ENCODE measurements around the gene SYNE2. TPM values are rescaled to one million over a fixed set of nuclear protein-coding genes. Genes with fewer than 3 reads are reported as not detected.
A peak's percentile ranks its signal among the peaks of the same experiment; 100 is the strongest.

SYNE2 gene
- total RNA-seq, 1 experiment from 2014 or later: 94.2 TPM

DNA sequence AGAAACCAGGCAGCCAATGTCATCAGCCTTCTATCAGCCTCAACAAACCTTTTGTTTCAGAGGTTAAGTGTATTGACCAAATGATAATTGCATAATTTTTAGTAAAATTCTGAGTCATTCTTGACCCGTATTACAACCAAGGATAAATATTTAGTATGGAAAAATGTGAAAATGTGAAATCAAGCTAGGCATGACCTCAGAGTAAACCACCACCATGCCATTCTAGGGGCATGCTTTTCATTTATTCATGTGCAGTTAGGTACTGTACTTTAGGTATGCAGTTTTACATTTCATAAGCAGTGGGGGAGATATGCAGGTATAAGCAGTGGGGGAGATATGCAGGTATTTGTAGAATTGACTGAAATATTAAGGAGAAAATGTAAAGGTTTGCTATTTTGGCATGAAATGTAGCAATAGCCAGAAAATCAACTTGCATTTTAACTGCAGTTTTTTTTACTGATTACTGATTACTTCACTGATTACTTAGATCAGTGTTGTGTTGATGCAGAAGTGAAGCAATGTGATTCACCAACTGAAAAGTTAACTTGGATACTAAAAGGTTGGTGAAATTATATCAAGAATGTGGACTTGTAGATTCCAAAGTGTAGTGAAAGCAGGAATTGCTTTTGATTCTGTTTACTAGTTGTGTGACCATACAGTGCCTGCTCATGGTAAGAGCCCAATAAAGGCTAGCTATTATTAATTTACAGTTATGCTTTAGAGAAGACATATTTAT is 257.2 kb downstream of the SYNE2 start:
- intact Hi-C loops (cut with micrococcal nuclease; ENCODE audit: unreplicated experiment): no loop called here
- no TSS peak for BruUV-seq (replicated peaks)
- Histone ChIP-seq H3K27ac (peak overlapping the region; percentile 54), H3K9me3 (ENCODE audit: insufficient read depth, low read depth) (no peaks in the 10 kb centered on the region), H3K4me3 (no peak overlapping the region), H3K4me1 (replicated peaks; ENCODE audit: insufficient read depth) (peaks cover 20% of the 10 kb centered on the region), H3K4me2 (no peak overlapping the region), H3K36me3 (ENCODE audit: low read depth) (no peaks in the 10 kb centered on the region; the same call in 1 of the 2 replicates), H3K79me2 (ENCODE audit: low read depth) (no peaks in the 10 kb centered on the region), H3F3A (ENCODE audit: insufficient read depth, low read depth) (peaks cover 11% of the 10 kb centered on the region; the same call in 1 of the 2 replicates), H4K20me1 (ENCODE audit: insufficient read depth) (no peaks in the 10 kb centered on the region), H3K27me3 (ENCODE audit: insufficient read depth, low read depth) (no peaks in the 10 kb centered on the region), H2AFZ (no peak overlapping the region), H3K9me2 (ENCODE audit: insufficient read depth) (no peaks in the 10 kb centered on the region)
- no peak for TF ChIP-seq EZH2 (IDR thresholded peaks at IDR 0.05; ENCODE audit: low read depth)
- TF ChIP-seq, protein P1, sequence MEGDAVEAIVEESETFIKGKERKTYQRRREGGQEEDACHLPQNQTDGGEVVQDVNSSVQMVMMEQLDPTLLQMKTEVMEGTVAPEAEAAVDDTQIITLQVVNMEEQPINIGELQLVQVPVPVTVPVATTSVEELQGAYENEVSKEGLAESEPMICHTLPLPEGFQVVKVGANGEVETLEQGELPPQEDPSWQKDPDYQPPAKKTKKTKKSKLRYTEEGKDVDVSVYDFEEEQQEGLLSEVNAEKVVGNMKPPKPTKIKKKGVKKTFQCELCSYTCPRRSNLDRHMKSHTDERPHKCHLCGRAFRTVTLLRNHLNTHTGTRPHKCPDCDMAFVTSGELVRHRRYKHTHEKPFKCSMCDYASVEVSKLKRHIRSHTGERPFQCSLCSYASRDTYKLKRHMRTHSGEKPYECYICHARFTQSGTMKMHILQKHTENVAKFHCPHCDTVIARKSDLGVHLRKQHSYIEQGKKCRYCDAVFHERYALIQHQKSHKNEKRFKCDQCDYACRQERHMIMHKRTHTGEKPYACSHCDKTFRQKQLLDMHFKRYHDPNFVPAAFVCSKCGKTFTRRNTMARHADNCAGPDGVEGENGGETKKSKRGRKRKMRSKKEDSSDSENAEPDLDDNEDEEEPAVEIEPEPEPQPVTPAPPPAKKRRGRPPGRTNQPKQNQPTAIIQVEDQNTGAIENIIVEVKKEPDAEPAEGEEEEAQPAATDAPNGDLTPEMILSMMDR (conservative IDR thresholded peaks at IDR 0.05): no peak
- DNase-seq: peak in 1 of 2 experiments; percentile 78
- ChIA-PET CTCF (no interaction called here), POLR2A (ENCODE audit: unreplicated experiment) (interaction anchor here (0.7 kb wide), 1 partner anchor 277 kb away, joined by 21 read pairs; no protein-coding TSS in a partner anchor)

DNA sequence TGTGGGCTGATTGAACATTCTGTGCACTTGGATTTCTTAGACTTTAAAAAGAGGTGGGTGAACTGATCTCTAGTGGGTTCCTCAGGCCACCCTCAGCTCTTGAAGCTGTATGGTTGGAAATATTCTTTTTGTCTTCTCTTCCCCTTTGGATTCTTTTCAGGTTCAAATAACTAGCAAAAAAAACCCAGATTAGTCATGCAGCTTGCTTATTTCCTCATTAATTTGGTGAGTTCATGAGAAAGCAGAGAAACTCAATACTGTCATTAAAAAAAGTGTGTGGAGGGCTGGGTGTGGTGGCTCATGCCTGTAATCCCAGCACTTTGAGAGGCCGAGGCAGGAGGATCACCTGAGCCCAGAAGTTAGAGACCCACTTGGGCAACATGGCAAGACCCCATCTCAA is 258.0 kb downstream of the SYNE2 start:
- no peaks in the 10 kb centered on the region for H3K9me3 ChIP-seq (ENCODE audit: insufficient read depth, low read depth)
- no peaks in the 10 kb centered on the region for H3K27me3 ChIP-seq (ENCODE audit: insufficient read depth, low read depth)
- H3K4me1 ChIP-seq (replicated peaks; ENCODE audit: insufficient read depth): peaks cover 20% of the 10 kb centered on the region
- peak overlapping the region; percentile 54; the same call in 1 of the 2 replicates for H3K27ac ChIP-seq
- DNase-seq: peak in 1 of 2 experiments; percentile 64
- H3F3A ChIP-seq (ENCODE audit: insufficient read depth, low read depth): peaks cover 11% of the 10 kb centered on the region; the same call in 1 of the 2 replicates
- no peaks in the 10 kb centered on the region for H3K9me2 ChIP-seq (ENCODE audit: insufficient read depth)
- no peaks in the 10 kb centered on the region for H3K79me2 ChIP-seq (ENCODE audit: low read depth)
- no peak for TF ChIP-seq EZH2 (IDR thresholded peaks at IDR 0.05; ENCODE audit: low read depth)
- TF ChIP-seq, protein P1 (conservative IDR thresholded peaks at IDR 0.05): no peak
- no peak overlapping the region for H3K4me2 ChIP-seq
- CTCF ChIA-PET: interaction anchor here (0.7 kb wide), 1 partner anchor 183 kb away, joined by 5 read pairs; no protein-coding TSS in a partner anchor
- H3K4me3 ChIP-seq: no peak overlapping the region
- POLR2A ChIA-PET (ENCODE audit: unreplicated experiment): no interaction called here
- no TSS peak for BruUV-seq (replicated peaks)
- intact Hi-C loops (cut with micrococcal nuclease; ENCODE audit: unreplicated experiment): no loop called here
- H2AFZ ChIP-seq: no peak overlapping the region
- H3K36me3 ChIP-seq (ENCODE audit: low read depth): no peaks in the 10 kb centered on the region; the same call in 1 of the 2 replicates
- H4K20me1 ChIP-seq (ENCODE audit: insufficient read depth): no peaks in the 10 kb centered on the region

DNA sequence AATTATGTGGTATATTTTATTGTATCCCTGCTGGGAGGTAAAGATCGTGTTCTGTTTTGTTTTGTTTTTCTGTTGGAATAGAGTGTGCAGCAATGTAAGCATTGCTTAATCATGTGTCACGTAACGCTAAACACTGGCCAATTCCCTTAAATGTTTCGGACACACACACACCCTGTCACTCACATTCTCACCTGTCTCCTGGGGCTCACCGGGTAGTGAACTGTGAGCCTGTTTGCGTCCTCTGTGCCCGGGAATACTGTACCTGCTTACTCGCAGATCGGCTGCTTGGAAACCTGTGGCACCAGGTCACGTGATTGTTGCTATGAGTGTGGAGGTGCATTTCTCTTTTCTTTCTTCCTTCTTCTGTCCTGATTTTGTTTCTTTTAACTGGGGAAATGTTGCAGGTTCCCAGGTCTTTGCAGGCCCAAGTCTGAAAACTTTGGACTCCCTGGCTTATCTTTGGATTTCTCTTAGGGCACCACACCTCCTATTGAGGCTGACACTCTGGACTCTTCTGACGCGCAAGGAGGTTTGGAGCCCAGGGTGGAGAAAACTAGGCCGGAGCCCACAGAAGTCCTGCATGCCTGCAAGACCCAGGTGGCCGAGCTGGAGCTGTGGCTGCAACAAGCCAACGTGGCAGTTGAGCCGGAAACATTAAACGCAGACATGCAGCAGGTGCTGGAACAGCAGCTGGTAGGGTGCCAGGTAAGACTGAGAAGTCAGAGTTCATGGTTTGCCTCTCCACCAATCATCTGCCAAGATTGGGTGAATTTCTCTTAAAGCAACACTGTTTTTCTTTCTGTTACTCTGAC is 260.3 kb downstream of the SYNE2 start:
- H3K9me2 ChIP-seq (ENCODE audit: insufficient read depth): no peaks in the 10 kb centered on the region
- no peak overlapping the region for H3K4me2 ChIP-seq
- H4K20me1 ChIP-seq (ENCODE audit: insufficient read depth): no peaks in the 10 kb centered on the region
- H3F3A ChIP-seq (ENCODE audit: insufficient read depth, low read depth): peaks cover 11% of the 10 kb centered on the region; the same call in 1 of the 2 replicates
- no peaks in the 10 kb centered on the region for H3K9me3 ChIP-seq (ENCODE audit: insufficient read depth, low read depth)
- TF ChIP-seq, protein P1 (conservative IDR thresholded peaks at IDR 0.05): no peak
- no peak for TF ChIP-seq EZH2 (IDR thresholded peaks at IDR 0.05; ENCODE audit: low read depth)
- H3K4me1 ChIP-seq (replicated peaks; ENCODE audit: insufficient read depth): peaks cover 20% of the 10 kb centered on the region
- H3K27me3 ChIP-seq (ENCODE audit: insufficient read depth, low read depth): no peaks in the 10 kb centered on the region
- H3K79me2 ChIP-seq (ENCODE audit: low read depth): no peaks in the 10 kb centered on the region
- no peak overlapping the region for H3K27ac ChIP-seq
- ChIA-PET POLR2A (ENCODE audit: unreplicated experiment) (no interaction called here), CTCF (no interaction called here)
- H3K4me3 ChIP-seq: no peak overlapping the region
- intact Hi-C loops (cut with micrococcal nuclease; ENCODE audit: unreplicated experiment): no loop called here
- H3K36me3 ChIP-seq (ENCODE audit: low read depth): no peaks in the 10 kb centered on the region
- no TSS peak for BruUV-seq (replicated peaks)
- H2AFZ ChIP-seq: no peak overlapping the region
- DNase-seq: no peak

All from PC-9 (cell line).